PC-3 (cell line): ENCODE data around the gene UBE2R2.

Experiments used
- EZH2 ChIP-seq: fragments of 300-600 bp; sonication (generic); IDR thresholded peaks from one replicate; pipeline ENCODE4 v1.6.1; 2017; ENCODE audit warnings: antibody characterized with exemption, mild to moderate bottlenecking, low read length; ENCODE audit not compliant: unreplicated experiment
- EZH2phosphoT487 ChIP-seq: fragments of 300-600 bp; sonication (generic); IDR thresholded peaks from 2 replicates; pipeline ENCODE4 v1.6.1; 2018; ENCODE audit warnings: mild to moderate bottlenecking, antibody characterized with exemption, low read length, borderline replicate concordance
- TF ChIP-seq, protein P1 (sequence below): fragments of 300-600 bp; sonication (generic); conservative IDR thresholded peaks from 2 replicates; pipeline ENCODE4 v1.5.1; 2017; ENCODE audit warnings: antibody characterized with exemption, low read depth, mild to moderate bottlenecking, low read length

DNA sequence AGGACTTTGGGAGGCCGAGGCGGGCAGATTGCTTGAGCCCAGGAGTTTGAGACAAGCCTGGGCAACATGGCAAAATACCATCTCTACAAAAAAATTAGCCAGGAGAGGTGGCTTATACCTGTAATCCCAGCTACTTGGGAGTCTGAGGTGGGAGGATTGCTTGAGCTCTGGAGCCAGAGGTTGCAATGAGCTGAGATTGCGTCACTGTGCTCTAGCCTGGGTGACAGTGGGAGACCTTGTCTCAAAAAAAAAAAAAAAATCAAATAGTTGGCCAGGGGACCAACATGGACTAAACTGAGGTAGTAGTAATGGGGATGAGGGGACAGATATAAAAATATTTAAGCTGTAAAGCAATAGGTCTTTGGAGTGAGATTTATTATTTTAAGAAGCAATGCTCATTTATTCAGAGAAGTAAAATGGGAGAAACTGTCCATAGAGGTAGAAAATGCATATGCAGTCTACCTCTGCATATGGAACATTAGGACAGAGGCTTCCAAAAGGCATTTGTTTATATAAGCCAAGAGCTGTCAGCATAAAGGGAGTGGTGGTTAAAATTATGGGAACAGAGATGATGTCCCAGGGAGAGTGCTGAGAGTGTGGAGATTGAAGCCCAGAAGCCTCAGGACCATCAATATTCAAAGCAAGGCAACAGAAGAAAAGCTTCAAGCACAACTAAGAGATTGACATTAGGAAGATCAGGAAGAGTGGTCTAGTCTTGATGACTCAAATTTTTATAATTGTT lies 98.1 kb downstream of the UBE2R2 start:
- TF ChIP-seq, protein P1, sequence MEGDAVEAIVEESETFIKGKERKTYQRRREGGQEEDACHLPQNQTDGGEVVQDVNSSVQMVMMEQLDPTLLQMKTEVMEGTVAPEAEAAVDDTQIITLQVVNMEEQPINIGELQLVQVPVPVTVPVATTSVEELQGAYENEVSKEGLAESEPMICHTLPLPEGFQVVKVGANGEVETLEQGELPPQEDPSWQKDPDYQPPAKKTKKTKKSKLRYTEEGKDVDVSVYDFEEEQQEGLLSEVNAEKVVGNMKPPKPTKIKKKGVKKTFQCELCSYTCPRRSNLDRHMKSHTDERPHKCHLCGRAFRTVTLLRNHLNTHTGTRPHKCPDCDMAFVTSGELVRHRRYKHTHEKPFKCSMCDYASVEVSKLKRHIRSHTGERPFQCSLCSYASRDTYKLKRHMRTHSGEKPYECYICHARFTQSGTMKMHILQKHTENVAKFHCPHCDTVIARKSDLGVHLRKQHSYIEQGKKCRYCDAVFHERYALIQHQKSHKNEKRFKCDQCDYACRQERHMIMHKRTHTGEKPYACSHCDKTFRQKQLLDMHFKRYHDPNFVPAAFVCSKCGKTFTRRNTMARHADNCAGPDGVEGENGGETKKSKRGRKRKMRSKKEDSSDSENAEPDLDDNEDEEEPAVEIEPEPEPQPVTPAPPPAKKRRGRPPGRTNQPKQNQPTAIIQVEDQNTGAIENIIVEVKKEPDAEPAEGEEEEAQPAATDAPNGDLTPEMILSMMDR: no peak
- TF ChIP-seq EZH2 (no peak), EZH2phosphoT487 (no peak)
